ENCODE data around the gene RNF223. TPM values are rescaled to one million over a fixed set of nuclear protein-coding genes. Genes with fewer than 3 reads are reported as not detected.
A peak's percentile ranks its signal among the peaks of the same experiment; 100 is the strongest.

Gene RNF223
- total RNA-seq (2.3 TPM), polyA plus RNA-seq (ENCODE audit: insufficient read depth, low read depth, low replicate concordance) (0.28 TPM)
- long read RNA-seq, donor 1: 0 reads
- long read RNA-seq, donor 2: 0 reads
- long read RNA-seq, donor 3: 0 reads
- long read RNA-seq, donor 4: 0 reads
- long read RNA-seq, donor 5: 0 reads
- long read RNA-seq, donor 6: 0 reads
- long read RNA-seq, donor 7, partial matches to known transcripts: 0 of 2 reads
- long read RNA-seq, donor 7, other reads (novel, unspliced or antisense): 0 of 2 reads
- long read RNA-seq, donor 8: 0 reads
- long read RNA-seq, donor 9: 0 reads
- long read RNA-seq, donor 10: 0 reads

DNA sequence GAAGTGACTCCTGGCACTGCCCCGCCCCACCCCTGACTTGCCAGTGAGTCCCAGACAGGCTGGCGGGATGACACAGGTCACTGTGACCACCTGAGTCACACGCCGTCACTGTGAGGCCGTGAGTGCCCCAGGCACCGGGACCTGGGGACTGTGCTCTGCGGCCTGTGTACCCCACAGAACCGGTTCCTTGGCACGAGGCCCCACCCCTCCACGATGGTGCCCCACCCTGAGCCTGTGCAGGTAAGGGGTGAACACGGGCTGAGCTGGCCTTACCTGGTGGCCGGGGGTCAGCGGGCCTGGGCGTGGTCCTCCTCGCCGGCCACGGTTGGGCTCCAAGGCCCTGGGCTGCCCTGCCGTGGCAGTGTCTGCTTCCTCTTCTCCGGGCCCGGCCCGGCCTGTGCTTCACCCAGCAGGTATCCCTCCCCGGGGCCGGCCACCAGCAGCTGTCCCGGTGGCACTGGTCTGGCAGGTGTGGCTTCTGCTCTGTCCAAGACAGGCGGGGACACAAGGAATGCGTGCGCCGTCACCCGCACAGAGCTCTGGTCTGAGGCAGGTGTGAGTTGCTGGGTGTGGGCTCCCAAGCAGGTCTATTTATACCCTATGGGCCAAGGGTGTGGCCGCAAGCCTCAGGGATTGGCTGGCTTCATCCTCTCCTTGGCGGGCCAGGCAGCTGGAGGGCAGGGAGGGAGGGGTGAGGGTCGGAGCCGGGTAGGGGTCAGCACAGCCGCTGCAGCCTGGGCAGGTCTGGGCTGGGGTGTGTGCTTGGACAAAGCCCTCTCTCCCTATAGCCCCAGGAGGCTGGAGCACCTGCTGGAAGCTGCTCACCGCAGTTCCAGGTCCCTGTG lies at the start of gene RNF223:
RNF223 (minus strand) TSS at position 564 of the 845 bp plus-strand sequence. CDS start 1,740 bp downstream, outside the sequence.
- H3K9ac ChIP-seq (ENCODE audit: low read length in 3 of 3): no peak within 1 kb of the TSS
- H3K27me3 ChIP-seq (ENCODE audit: control insufficient read depth, insufficient read depth, low read length): no peaks in the 10 kb centered on the region
- FAIRE-seq (no peak), DNase-seq (peak in 4 of 5 donors; percentile 27 to 93 (median 61))
- no peak within 1 kb of the TSS for H3K27ac ChIP-seq (ENCODE audit: low read depth in 2 of 2, low read length in 2 of 2)
- H3K4me3 ChIP-seq (ENCODE audit: low read length in 3 of 3): no peak within 1 kb of the TSS
- TF ChIP-seq, protein P1, sequence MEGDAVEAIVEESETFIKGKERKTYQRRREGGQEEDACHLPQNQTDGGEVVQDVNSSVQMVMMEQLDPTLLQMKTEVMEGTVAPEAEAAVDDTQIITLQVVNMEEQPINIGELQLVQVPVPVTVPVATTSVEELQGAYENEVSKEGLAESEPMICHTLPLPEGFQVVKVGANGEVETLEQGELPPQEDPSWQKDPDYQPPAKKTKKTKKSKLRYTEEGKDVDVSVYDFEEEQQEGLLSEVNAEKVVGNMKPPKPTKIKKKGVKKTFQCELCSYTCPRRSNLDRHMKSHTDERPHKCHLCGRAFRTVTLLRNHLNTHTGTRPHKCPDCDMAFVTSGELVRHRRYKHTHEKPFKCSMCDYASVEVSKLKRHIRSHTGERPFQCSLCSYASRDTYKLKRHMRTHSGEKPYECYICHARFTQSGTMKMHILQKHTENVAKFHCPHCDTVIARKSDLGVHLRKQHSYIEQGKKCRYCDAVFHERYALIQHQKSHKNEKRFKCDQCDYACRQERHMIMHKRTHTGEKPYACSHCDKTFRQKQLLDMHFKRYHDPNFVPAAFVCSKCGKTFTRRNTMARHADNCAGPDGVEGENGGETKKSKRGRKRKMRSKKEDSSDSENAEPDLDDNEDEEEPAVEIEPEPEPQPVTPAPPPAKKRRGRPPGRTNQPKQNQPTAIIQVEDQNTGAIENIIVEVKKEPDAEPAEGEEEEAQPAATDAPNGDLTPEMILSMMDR (IDR thresholded peaks at IDR 0.05; ENCODE audit: borderline replicate concordance, extremely low read depth, insufficient read depth): no peak
- intact Hi-C loops (cut with DNase I): no loop called here
- H3K9me3 ChIP-seq (ENCODE audit: control insufficient read depth in 2 of 3, insufficient read depth in 1 of 3, low read length in 3 of 3): no peaks in the 10 kb centered on the region
- no peaks in the 10 kb centered on the region for H3K4me1 ChIP-seq (ENCODE audit: control insufficient read depth in 2 of 3, insufficient read depth in 2 of 3, low read depth in 1 of 3, low read length in 3 of 3)
- H3K36me3 ChIP-seq (ENCODE audit: control insufficient read depth in 2 of 3, insufficient read depth in 3 of 3, low read length in 3 of 3): no peaks in the 10 kb centered on the region

DNA sequence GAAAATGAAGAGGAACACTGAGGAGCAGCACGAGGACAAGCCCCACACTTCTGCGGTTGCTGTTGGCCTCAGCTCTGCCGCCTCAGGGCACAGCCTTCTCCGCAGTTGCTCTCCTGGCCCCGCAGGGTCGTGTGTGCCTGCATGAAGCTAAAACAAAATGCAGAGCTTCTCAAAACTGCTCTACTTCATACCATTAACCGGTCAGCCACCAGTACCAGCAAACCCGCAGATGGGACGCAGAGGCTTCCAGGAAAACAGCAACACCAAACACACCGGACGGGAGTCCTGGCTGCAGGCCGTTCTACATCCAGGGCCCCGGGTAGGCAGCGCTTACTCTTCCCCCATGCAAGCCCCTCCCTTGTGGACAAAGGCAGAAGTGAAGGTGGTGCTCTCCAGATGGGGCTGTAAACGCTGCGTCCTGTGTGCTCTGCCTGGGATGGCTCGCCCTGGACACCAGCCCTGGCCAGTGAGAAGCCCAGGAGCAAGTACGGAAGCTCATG lies 48.9 kb upstream of the RNF223 start:
- intact Hi-C loops (cut with DNase I): loop anchor here (10.0 kb wide), 2 partner anchors 112 to 172 kb away; partner anchors contain the start of genes B3GALT6 and SDF4
- FAIRE-seq (no peak), DNase-seq (peak in 2 of 5 donors; percentile 50 to 58)
- TF ChIP-seq, protein P1 (IDR thresholded peaks at IDR 0.05; ENCODE audit: borderline replicate concordance, extremely low read depth, insufficient read depth): no peak
- peaks cover 0 to 2% (median 0%) of the 10 kb centered on the region in 3 donors for H3K9me3 ChIP-seq (ENCODE audit: control insufficient read depth in 2 of 3, insufficient read depth in 1 of 3, low read length in 3 of 3)
- H3K9ac ChIP-seq (ENCODE audit: low read length in 3 of 3): no peak overlapping the region
- H3K4me1 ChIP-seq (ENCODE audit: control insufficient read depth in 2 of 3, insufficient read depth in 2 of 3, low read depth in 1 of 3, low read length in 3 of 3): peaks cover 0 to 11% (median 0%) of the 10 kb centered on the region in 3 donors
- H3K36me3 ChIP-seq (ENCODE audit: control insufficient read depth in 2 of 3, insufficient read depth in 3 of 3, low read length in 3 of 3): no peaks in the 10 kb centered on the region
- H3K27ac ChIP-seq (ENCODE audit: low read depth in 2 of 2, low read length in 2 of 2): no peak overlapping the region
- peaks cover 2% of the 10 kb centered on the region for H3K27me3 ChIP-seq (ENCODE audit: control insufficient read depth, insufficient read depth, low read length)
- H3K4me3 ChIP-seq (ENCODE audit: low read length in 3 of 3): no peak overlapping the region

DNA sequence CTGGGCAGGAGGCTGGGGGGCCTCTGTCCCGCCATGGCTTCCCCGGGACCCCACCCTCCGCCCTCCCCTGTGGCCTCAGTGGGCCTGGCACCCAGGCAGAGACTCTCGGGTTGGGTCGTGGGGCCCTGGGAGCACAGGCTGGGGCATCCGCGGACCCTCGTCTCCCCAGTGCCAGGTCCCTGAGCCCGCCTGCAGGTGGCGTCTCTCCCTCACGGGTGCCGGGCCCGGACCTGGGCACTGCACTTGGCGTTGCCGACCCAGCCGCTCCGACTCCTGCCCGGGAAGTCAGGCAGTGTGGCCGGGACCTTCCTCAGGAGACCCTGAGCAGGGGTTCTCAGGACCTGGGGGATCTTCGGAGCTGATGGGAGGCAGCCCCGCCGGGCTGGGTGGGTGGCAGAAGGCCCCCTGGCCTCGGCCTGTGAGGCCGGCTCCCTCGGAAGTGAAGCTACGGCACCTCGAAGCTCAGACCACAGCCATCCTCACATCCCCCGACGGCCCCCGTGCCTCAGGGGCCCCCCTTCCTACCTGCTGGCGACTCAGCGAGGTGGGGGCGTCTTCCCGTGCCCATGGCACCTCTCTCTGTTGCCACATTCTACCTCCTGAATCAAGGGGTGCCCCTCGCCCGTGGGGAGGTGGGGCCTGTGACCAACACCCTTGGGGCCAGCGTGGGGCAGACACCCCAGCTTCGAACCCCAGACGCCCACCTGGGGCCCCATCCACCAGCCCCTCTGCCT lies 48.1 kb upstream of the RNF223 start:
- Histone ChIP-seq H3K27me3 (ENCODE audit: control insufficient read depth, insufficient read depth, low read length) (peaks cover 2% of the 10 kb centered on the region), H3K4me3 (ENCODE audit: low read length in 3 of 3) (peak overlapping the region in 1 of 3 donors; percentile 22), H3K9ac (ENCODE audit: low read length in 3 of 3) (peak overlapping the region in 2 of 3 donors; percentile 29 to 35), H3K36me3 (ENCODE audit: control insufficient read depth in 2 of 3, insufficient read depth in 3 of 3, low read length in 3 of 3) (no peaks in the 10 kb centered on the region), H3K9me3 (ENCODE audit: control insufficient read depth in 2 of 3, insufficient read depth in 1 of 3, low read length in 3 of 3) (peaks cover 0 to 2% (median 0%) of the 10 kb centered on the region in 3 donors), H3K27ac (ENCODE audit: low read depth in 2 of 2, low read length in 2 of 2) (no peak overlapping the region), H3K4me1 (ENCODE audit: control insufficient read depth in 2 of 3, insufficient read depth in 2 of 3, low read depth in 1 of 3, low read length in 3 of 3) (peaks cover 0 to 9% (median 0%) of the 10 kb centered on the region in 3 donors)
- TF ChIP-seq, protein P1 (IDR thresholded peaks at IDR 0.05; ENCODE audit: borderline replicate concordance, extremely low read depth, insufficient read depth): peak; percentile 78
- intact Hi-C loops (cut with DNase I): loop anchor here (10.0 kb wide), 2 partner anchors 113 to 173 kb away; partner anchors contain the start of genes B3GALT6 and SDF4
- DNase-seq (peak; percentile 86 to 95 (median 90)), FAIRE-seq (no peak)

Measured in kidney (tissue), 22 donors.